Breast epithelium (tissue), 4 donors: Measurements from ENCODE around the gene TNP2. TPM values are rescaled to one million over a fixed set of nuclear protein-coding genes. Genes with fewer than 3 reads are reported as not detected.

Source experiments
- DNase-seq, 2 donors: peaks; one replicate each; pipeline ENCODE4 v3.0.0-alpha.2; 2019; ENCODE audit warnings: low spot score in 2 of 2
- H3K27ac ChIP-seq, 2 donors: fragments of 200-600 bp; sonication (generic) in 1 of 2; one replicate each; pipeline ENCODE4 v1.5.1; 2016 to 2019; ENCODE audit warnings: mild to moderate bottlenecking in 1 of 2
- H3K27me3 ChIP-seq, 2 donors: fragments of 200-600 bp; sonication (generic) in 1 of 2; one replicate each; pipeline versions ENCODE4 v1.5.1 to v1.6.0; 2017 to 2019; ENCODE audit warnings: control low read depth in 1 of 2, mild to moderate bottlenecking in 1 of 2
- H3K36me3 ChIP-seq: fragments of 200-600 bp; one replicate; pipeline ENCODE4 v1.5.1; 2019
- H3K4me1 ChIP-seq, 2 donors: fragments of 200-600 bp; sonication (generic); one replicate each; pipeline ENCODE4 v1.5.1; 2016 to 2019; ENCODE audit warnings: control low read depth in 1 of 2
- H3K4me3 ChIP-seq, 3 donors: fragments of 200-600 bp; sonication (generic); 1 replicate in 2 of 3; 2 replicates in 1 of 3; pipeline ENCODE4 v1.5.1; 2016 to 2019; ENCODE audit warnings: mild to moderate bottlenecking in 3 of 3, moderate library complexity in 2 of 3
- H3K9me3 ChIP-seq, 2 donors: fragments of 200-600 bp; sonication (generic) in 1 of 2; one replicate each; pipeline ENCODE4 v1.5.1; 2016 to 2019; ENCODE audit warnings: control low read depth in 1 of 2
- CTCF ChIP-seq, 3 donors: fragments of 450-650 bp; IDR thresholded peaks; one replicate each; pipeline ENCODE4 v1.5.1; 2016 to 2017; ENCODE audit warnings: antibody characterized with exemption in 3 of 3, mild to moderate bottlenecking in 3 of 3, moderate library complexity in 3 of 3
- POLR2A ChIP-seq: fragments of 450-650 bp; IDR thresholded peaks from one replicate; pipeline ENCODE4 v1.6.1; 2016; ENCODE audit warnings: antibody characterized with exemption, mild to moderate bottlenecking, moderate library complexity
- POLR2AphosphoS5 ChIP-seq, 3 donors: sonication (generic); formaldehyde crosslinking; IDR thresholded peaks; one replicate each; pipeline ENCODE4 v1.6.1; 2017; ENCODE audit warnings: antibody characterized with exemption in 3 of 3
- intact Hi-C: fragments of 100-400 bp; cut with DNase I; formaldehyde crosslinking; loops from one replicate; pipeline ENCODE4 v1.15.1; 2023; ENCODE audit warnings: low total_unique reads
- total RNA-seq, 3 donors: library from RNA; depleted of rRNA; stranded (reverse); fragments of >200 nt; gene quantifications; one replicate each; pipeline ENCODE4 v1.1.0, GENCODE V29; 2016

The TNP2 gene
- total RNA-seq, 3 donors from 2014 or later, result not detected

DNA sequence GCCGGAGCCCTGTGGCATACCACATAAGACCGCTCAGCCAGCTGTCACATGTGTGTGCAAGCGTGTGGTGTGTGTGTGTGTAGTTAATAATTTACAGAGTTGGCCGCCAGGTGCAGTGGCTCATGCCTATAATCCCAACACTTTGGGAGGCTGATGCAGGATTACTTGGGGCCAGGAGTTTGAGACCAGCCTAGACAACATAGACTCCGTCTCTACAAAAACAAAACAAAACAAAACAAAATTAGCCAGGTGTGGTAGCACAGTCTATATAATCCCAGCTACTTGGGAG lies 33.5 kb downstream of the TNP2 start:
- Histone ChIP-seq H3K9me3 (no peaks in the 10 kb centered on the region), H3K4me3 (no peak overlapping the region), H3K27ac (no peak overlapping the region), H3K27me3 (no peaks in the 10 kb centered on the region), H3K36me3 (no peaks in the 10 kb centered on the region), H3K4me1 (no peaks in the 10 kb centered on the region)
- DNase-seq, result no peak
- intact Hi-C loops, result no loop called here
- TF ChIP-seq POLR2A, result no peak
- TF ChIP-seq POLR2AphosphoS5 (IDR thresholded peaks at IDR 0.05), result no peak
- TF ChIP-seq CTCF (IDR thresholded peaks at IDR 0.05), result no peak

DNA sequence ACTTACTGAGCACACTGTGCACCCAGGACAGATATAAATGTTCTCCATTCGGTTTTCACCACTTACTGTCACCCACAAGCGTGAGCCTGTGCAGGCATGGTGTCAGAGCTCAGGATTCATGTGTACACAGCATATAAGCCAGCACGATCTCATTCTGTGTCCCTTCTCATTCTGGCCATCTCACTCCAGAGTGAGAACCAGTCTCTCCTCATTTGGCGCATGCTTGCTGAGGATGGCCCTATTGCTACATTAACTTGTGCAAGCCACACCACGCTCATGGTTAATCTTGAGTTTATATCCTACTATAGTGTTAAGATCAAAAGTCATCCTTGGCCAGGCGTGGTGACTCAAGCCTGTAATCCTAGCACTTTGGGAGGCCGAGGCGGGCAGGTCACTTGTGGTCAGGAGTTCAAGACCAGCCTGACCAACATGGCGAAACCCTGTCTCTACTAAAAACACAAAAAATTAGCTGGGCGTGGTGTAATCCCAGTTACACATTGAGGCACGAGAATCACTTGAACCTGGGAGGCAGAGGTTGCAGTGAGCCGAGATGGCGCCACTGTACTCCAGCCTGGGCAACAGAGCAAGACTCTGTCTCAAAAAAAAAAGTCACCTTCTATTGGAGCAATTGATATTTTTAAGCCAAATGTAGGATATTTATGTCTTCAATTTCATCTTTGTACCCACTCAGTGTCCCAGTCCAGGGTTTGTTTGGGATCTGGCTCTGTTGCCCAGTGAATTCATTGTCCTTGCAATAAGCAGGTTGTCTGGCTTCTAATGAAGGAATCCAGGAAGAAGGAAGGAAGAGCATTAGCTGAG lies 34.0 kb downstream of the TNP2 start:
- no peak for DNase-seq
- H3K36me3 ChIP-seq, result no peaks in the 10 kb centered on the region
- no peak overlapping the region for H3K27ac ChIP-seq
- intact Hi-C loops, result no loop called here
- no peak for TF ChIP-seq POLR2AphosphoS5 (IDR thresholded peaks at IDR 0.05)
- TF ChIP-seq CTCF (IDR thresholded peaks at IDR 0.05), result no peak
- TF ChIP-seq POLR2A, result no peak
- H3K4me1 ChIP-seq, result no peaks in the 10 kb centered on the region
- no peak overlapping the region for H3K4me3 ChIP-seq
- H3K9me3 ChIP-seq, result no peaks in the 10 kb centered on the region
- H3K27me3 ChIP-seq, result no peaks in the 10 kb centered on the region

DNA sequence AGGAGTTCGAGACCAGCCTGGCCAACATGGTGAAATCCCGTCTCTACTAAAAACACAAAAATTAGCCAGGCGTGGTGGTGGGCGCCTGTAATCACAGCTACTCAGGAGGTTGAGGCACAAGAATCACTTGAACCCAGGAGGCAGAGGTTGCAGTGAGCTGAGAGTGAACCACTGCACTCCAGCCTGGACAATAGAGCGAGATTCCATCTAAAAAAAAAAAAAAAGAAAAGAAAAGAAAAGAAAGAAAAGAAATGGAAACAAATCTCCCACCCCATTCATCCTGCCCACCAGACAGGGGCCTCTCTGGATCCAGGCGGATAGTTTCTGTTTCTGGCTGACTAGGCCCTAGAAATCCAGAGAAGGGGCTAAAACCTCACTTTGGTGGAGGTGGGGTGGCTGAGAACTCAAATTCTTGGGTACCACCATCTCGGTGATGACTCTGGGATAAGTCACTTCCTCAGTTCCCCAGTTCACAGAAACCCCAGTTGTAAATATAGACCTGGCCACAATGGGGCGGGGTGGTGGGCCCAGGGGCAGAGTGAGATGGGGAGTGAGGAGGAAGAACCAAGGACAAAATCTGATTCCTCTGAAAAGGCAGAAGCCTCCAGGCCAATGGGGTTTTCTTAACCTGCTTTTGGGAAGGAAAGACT lies 35.3 kb downstream of the TNP2 start:
- no peak for DNase-seq
- TF ChIP-seq POLR2A, result no peak
- TF ChIP-seq POLR2AphosphoS5 (IDR thresholded peaks at IDR 0.05), result no peak
- no peak for TF ChIP-seq CTCF (IDR thresholded peaks at IDR 0.05)
- intact Hi-C loops, result no loop called here
- Histone ChIP-seq H3K36me3 (no peaks in the 10 kb centered on the region), H3K27ac (peak overlapping the region in 1 of 2 donors; percentile 67), H3K27me3 (no peaks in the 10 kb centered on the region), H3K4me3 (no peak overlapping the region), H3K4me1 (no peaks in the 10 kb centered on the region), H3K9me3 (no peaks in the 10 kb centered on the region)

- Histone ChIP-seq H3K27ac (peak overlapping the region; percentile 52 to 67), H3K27me3 (no peaks in the 10 kb centered on the region), H3K36me3 (no peaks in the 10 kb centered on the region), H3K4me3 (peak overlapping the region in 1 of 3 donors; percentile 4), H3K9me3 (no peaks in the 10 kb centered on the region), H3K4me1 (no peaks in the 10 kb centered on the region)
- intact Hi-C loops, result no loop called here
- peak in 1 of 2 donors; percentile 48 for DNase-seq
- TF ChIP-seq POLR2AphosphoS5 (IDR thresholded peaks at IDR 0.05), result peak in 1 of 3 donors; percentile 23
- no peak for TF ChIP-seq CTCF (IDR thresholded peaks at IDR 0.05)
Observed at GRCh38 chr16:11232852-11233726, 36.0 kb downstream of the TNP2 start.
